NCI-H2196 (cell line): ENCODE results near the gene BEST2.

Experiments used
- DNase-seq: peaks from one replicate; lab custom pipeline; 2025; ENCODE audit not compliant: unreplicated experiment; lab: John Stamatoyannopoulos, UW

BEST2 gene

GRCh38 chr19:12786141-12786870 lies 34.7 kb downstream of the BEST2 start:
- peak; percentile 61 for DNase-seq

- no peak for DNase-seq
Observed at GRCh38 chr19:12786952-12787351, 35.4 kb downstream of the BEST2 start.

GRCh38 chr19:12787458-12787857 lies 35.9 kb downstream of the BEST2 start:
- DNase-seq = no peak

- DNase-seq = no peak
Observed at GRCh38 chr19:12788042-12788681, 36.6 kb downstream of the BEST2 start.

GRCh38 chr19:12788682-12789097 lies 37.1 kb downstream of the BEST2 start:
- peak; percentile 90 for DNase-seq

- DNase-seq = peak; percentile 61
Observed at GRCh38 chr19:12789098-12789903, 37.7 kb downstream of the BEST2 start.

- DNase-seq = peak; percentile 98
Observed at GRCh38 chr19:12789904-12790619, 38.5 kb downstream of the BEST2 start.

- DNase-seq = no peak
Observed at GRCh38 chr19:12790628-12791344, 39.2 kb downstream of the BEST2 start.

GRCh38 chr19:12791345-12792050 lies 39.9 kb downstream of the BEST2 start, which contains the start of gene JUNB:
Gene JUNB (plus strand): TSS chr19:12791486. CDS start chr19:12791772, 286 bp downstream.
- peak; percentile 96 for DNase-seq

GRCh38 chr19:12792051-12792852 lies 40.7 kb downstream of the BEST2 start:
- peak; percentile 74 for DNase-seq

GRCh38 chr19:12792853-12793289 lies 41.3 kb downstream of the BEST2 start:
- DNase-seq = no peak

GRCh38 chr19:12793290-12794195 lies 42.0 kb downstream of the BEST2 start:
- peak; percentile 97 for DNase-seq

- DNase-seq = no peak
Observed at GRCh38 chr19:12794196-12794941, 42.8 kb downstream of the BEST2 start.

- DNase-seq = no peak
Observed at GRCh38 chr19:12794971-12795381, 43.4 kb downstream of the BEST2 start.

- peak; percentile 88 for DNase-seq
Observed at GRCh38 chr19:12796146-12797071, 44.8 kb downstream of the BEST2 start.

GRCh38 chr19:12797141-12797587 lies 45.6 kb downstream of the BEST2 start:
- DNase-seq = no peak
